ENCODE measurements around the gene ITPKC. TPM values are rescaled to one million over a fixed set of nuclear protein-coding genes. Genes with fewer than 3 reads are reported as not detected.

Gene ITPKC
- total and polyA plus RNA-seq, 2 of the 13 experiments (the other 11 are each of a cell fraction or from before 2014, with no cell fraction given), result 6.9 to 11.2 TPM

DNA sequence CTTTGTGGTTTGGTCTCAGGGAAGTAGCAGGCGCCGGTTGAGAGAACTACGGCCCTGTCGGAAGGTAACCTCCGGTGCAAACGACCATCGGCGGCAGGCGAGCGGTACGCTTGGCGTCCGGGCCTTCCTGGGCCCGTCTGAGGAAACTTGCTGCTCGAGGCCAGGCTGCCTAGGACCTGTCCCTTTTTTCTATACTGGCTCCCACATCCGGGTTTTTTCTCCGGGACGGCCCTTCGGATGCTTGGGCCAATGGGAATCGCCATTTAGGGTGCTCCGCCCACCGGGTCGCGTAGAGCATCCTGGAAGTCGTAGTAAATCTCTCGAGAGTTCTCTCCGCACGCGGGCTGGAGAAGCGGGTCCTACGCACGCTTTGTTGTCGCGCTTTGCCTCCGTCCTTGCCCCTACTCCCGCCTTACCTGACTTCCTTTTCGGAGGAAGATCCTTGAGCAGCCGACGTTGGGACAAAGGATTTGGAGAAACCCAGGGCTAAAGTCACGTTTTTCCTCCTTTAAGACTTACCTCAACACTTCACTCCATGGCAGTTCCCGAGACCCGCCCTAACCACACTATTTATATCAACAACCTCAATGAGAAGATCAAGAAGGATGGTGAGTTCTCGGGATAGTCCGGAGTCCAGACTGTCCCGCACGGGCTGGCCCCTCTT, 34.1 kb downstream of the ITPKC start, which contains the start of gene SNRPA (continued):
- TF ChIP-seq MED13 (CRISPR knock-in tag; IDR thresholded peaks at IDR 0.05) (peak; percentile 69; the same call in 1 of the 2 replicates), ATF7-NPFF (CRISPR knock-in tag; IDR thresholded peaks at IDR 0.05; ENCODE audit: low read depth) (0 out of 2 replicates have a peak, but pooled peaks have one; percentile 15), KMT2B (CRISPR knock-in tag; IDR thresholded peaks at IDR 0.05) (peak; percentile 55; the same call in 1 of the 2 replicates), ATF6 (CRISPR knock-in tag; conservative IDR thresholded peaks at IDR 0.05) (no peak), SETDB1 (CRISPR knock-in tag; IDR thresholded peaks at IDR 0.05; ENCODE audit: borderline replicate concordance) (no peak), ZNF343 (CRISPR knock-in tag; IDR thresholded peaks at IDR 0.05) (no peak), ZBTB21 (CRISPR knock-in tag; IDR thresholded peaks at IDR 0.05) (no peak), POGZ (CRISPR knock-in tag; IDR thresholded peaks at IDR 0.05) (no peak), EP300 (IDR thresholded peaks at IDR 0.05; ENCODE audit: low read depth in 2 of 2, low read length in 2 of 2) (0 out of 4 replicates have a peak, but pooled peaks of 1 of the 2 experiments have one; percentile 4), EP300 (CRISPR knock-in tag; IDR thresholded peaks at IDR 0.05; ENCODE audit: borderline replicate concordance) (no peak), ZNF589 (CRISPR knock-in tag; conservative IDR thresholded peaks at IDR 0.05) (no peak), HNRNPH1 (optimal IDR thresholded peaks at IDR 0.05; ENCODE audit: low read depth, low read length) (no peak), ZNF781 (CRISPR knock-in tag; IDR thresholded peaks at IDR 0.05; ENCODE audit: borderline replicate concordance, not compliant biosample characterization) (no peak), MZF1 (CRISPR knock-in tag; IDR thresholded peaks at IDR 0.05; ENCODE audit: borderline replicate concordance) (no peak), ZNF550 (CRISPR knock-in tag; IDR thresholded peaks at IDR 0.05; ENCODE audit: borderline replicate concordance) (no peak)
- TF ChIP-seq, protein P1, sequence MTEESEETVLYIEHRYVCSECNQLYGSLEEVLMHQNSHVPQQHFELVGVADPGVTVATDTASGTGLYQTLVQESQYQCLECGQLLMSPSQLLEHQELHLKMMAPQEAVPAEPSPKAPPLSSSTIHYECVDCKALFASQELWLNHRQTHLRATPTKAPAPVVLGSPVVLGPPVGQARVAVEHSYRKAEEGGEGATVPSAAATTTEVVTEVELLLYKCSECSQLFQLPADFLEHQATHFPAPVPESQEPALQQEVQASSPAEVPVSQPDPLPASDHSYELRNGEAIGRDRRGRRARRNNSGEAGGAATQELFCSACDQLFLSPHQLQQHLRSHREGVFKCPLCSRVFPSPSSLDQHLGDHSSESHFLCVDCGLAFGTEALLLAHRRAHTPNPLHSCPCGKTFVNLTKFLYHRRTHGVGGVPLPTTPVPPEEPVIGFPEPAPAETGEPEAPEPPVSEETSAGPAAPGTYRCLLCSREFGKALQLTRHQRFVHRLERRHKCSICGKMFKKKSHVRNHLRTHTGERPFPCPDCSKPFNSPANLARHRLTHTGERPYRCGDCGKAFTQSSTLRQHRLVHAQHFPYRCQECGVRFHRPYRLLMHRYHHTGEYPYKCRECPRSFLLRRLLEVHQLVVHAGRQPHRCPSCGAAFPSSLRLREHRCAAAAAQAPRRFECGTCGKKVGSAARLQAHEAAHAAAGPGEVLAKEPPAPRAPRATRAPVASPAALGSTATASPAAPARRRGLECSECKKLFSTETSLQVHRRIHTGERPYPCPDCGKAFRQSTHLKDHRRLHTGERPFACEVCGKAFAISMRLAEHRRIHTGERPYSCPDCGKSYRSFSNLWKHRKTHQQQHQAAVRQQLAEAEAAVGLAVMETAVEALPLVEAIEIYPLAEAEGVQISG (CRISPR knock-in tag; IDR thresholded peaks at IDR 0.05), result peak; percentile 69
- TF ChIP-seq, protein P2, sequence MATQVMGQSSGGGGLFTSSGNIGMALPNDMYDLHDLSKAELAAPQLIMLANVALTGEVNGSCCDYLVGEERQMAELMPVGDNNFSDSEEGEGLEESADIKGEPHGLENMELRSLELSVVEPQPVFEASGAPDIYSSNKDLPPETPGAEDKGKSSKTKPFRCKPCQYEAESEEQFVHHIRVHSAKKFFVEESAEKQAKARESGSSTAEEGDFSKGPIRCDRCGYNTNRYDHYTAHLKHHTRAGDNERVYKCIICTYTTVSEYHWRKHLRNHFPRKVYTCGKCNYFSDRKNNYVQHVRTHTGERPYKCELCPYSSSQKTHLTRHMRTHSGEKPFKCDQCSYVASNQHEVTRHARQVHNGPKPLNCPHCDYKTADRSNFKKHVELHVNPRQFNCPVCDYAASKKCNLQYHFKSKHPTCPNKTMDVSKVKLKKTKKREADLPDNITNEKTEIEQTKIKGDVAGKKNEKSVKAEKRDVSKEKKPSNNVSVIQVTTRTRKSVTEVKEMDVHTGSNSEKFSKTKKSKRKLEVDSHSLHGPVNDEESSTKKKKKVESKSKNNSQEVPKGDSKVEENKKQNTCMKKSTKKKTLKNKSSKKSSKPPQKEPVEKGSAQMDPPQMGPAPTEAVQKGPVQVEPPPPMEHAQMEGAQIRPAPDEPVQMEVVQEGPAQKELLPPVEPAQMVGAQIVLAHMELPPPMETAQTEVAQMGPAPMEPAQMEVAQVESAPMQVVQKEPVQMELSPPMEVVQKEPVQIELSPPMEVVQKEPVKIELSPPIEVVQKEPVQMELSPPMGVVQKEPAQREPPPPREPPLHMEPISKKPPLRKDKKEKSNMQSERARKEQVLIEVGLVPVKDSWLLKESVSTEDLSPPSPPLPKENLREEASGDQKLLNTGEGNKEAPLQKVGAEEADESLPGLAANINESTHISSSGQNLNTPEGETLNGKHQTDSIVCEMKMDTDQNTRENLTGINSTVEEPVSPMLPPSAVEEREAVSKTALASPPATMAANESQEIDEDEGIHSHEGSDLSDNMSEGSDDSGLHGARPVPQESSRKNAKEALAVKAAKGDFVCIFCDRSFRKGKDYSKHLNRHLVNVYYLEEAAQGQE (IDR thresholded peaks at IDR 0.05; ENCODE audit: borderline replicate concordance in 1 of 2, low read depth in 1 of 2, low read length in 2 of 2), result peak in 1 of 2 experiments; percentile 27; a peak in 1 of 4 replicates
- TF ChIP-seq, protein P3, sequence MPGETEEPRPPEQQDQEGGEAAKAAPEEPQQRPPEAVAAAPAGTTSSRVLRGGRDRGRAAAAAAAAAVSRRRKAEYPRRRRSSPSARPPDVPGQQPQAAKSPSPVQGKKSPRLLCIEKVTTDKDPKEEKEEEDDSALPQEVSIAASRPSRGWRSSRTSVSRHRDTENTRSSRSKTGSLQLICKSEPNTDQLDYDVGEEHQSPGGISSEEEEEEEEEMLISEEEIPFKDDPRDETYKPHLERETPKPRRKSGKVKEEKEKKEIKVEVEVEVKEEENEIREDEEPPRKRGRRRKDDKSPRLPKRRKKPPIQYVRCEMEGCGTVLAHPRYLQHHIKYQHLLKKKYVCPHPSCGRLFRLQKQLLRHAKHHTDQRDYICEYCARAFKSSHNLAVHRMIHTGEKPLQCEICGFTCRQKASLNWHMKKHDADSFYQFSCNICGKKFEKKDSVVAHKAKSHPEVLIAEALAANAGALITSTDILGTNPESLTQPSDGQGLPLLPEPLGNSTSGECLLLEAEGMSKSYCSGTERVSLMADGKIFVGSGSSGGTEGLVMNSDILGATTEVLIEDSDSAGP (CRISPR knock-in tag; IDR thresholded peaks at IDR 0.05; ENCODE audit: borderline replicate concordance), result peak; percentile 98

All from HepG2 (cell line).